Natural killer cell (primary cell): ENCODE results near the gene CHCHD1. TPM values are rescaled to one million over a fixed set of nuclear protein-coding genes. Genes with fewer than 3 reads are reported as not detected.

Experiments
- ATAC-seq, 3 donors: fragments of 150-1000 bp in 2 of 3; fragments of 200-7000 bp in 1 of 3; cut with Tn5 transposase; 1 replicate in 1 of 3; 2 replicates in 2 of 3; pipeline ENCODE4 v1.10.0; 2021; ENCODE audit warnings: mild to moderate bottlenecking in 2 of 3, moderate library complexity in 2 of 3
- DNase-seq, 2 donors: peaks; one replicate each; pipeline versions ENCODE4 v3.0.0 to v3.0.0-alpha.2; 2013 to 2021; ENCODE audit warnings: mixed read lengths in 1 of 2
- H3K27ac ChIP-seq: one replicate; pipeline ENCODE4 v1.5.1; 2013; ENCODE audit warnings: mild to moderate bottlenecking, low read length
- H3K27me3 ChIP-seq: one replicate; pipeline ENCODE4 v1.6.1; 2013; ENCODE audit warnings: low read length; ENCODE audit not compliant: control insufficient read depth, insufficient read depth
- H3K36me3 ChIP-seq: one replicate; pipeline ENCODE4 v1.6.1; 2013; ENCODE audit warnings: low read length; ENCODE audit not compliant: control insufficient read depth, insufficient read depth
- H3K4me1 ChIP-seq: one replicate; pipeline ENCODE4 v1.6.1; 2013; ENCODE audit warnings: low read length; ENCODE audit not compliant: control insufficient read depth, insufficient read depth
- H3K4me3 ChIP-seq: one replicate; pipeline ENCODE4 v1.5.1; 2013; ENCODE audit warnings: low read length
- H3K9me3 ChIP-seq: one replicate; pipeline ENCODE4 v1.6.1; 2013; ENCODE audit warnings: low read length; ENCODE audit not compliant: control insufficient read depth, insufficient read depth
- H3K27ac Mint-ChIP-seq, 2 donors: one replicate each; pipeline ENCODE4 v1.8.0; 2022; ENCODE audit warnings: mild to moderate bottlenecking in 2 of 2, mixed read lengths in 2 of 2, moderate library complexity in 1 of 2
- H3K27me3 Mint-ChIP-seq, 2 donors: one replicate each; pipeline ENCODE4 v1.8.0; 2022; ENCODE audit warnings: low read depth in 2 of 2, mixed read lengths in 2 of 2
- H3K36me3 Mint-ChIP-seq: one replicate; pipeline ENCODE4 v1.8.0; 2022; ENCODE audit warnings: mixed read lengths
- H3K4me1 Mint-ChIP-seq, 2 donors: one replicate each; pipeline ENCODE4 v1.8.0; 2022; ENCODE audit warnings: mixed read lengths in 2 of 2
- H3K4me3 Mint-ChIP-seq: one replicate; pipeline ENCODE4 v1.8.0; 2022; ENCODE audit warnings: mild to moderate bottlenecking, moderate library complexity, mixed read lengths
- H3K9me3 Mint-ChIP-seq, 2 donors: one replicate each; pipeline ENCODE4 v1.8.0; 2022; ENCODE audit warnings: mixed read lengths in 2 of 2
- WGBS: methylation state at CpG from one replicate; pipeline ENCODE4 v1.1.7; 2013; ENCODE audit warnings: missing lambda C conversion rate; ENCODE audit not compliant: insufficient coverage; 5-methylcytosine and 5-hydroxymethylcytosine counted together
- intact Hi-C: fragments of 100-400 bp; cut with micrococcal nuclease; formaldehyde crosslinking; loops from one replicate; pipeline ENCODE4 v1.14.2; 2022
- total RNA-seq, 4 donors: library from RNA; stranded (reverse); fragments of 120-200 nt in 1 of 4; gene quantifications; one replicate each; pipeline versions ENCODE4 v1.2.3 to v1.2.4, GENCODE V29; 2013 to 2022
- TF ChIP-seq, protein P1 (sequence below): fragments of 200-600 bp; IDR thresholded peaks from one replicate; pipeline ENCODE4 v1.8.0; 2022; ENCODE audit warnings: antibody characterized with exemption

The CHCHD1 gene
- total RNA-seq, 3 donors from 2014 or later (not counting 1 experiment from before 2014, with no cell fraction given), result 5.2 to 7.0 (median 5.9) TPM

DNA sequence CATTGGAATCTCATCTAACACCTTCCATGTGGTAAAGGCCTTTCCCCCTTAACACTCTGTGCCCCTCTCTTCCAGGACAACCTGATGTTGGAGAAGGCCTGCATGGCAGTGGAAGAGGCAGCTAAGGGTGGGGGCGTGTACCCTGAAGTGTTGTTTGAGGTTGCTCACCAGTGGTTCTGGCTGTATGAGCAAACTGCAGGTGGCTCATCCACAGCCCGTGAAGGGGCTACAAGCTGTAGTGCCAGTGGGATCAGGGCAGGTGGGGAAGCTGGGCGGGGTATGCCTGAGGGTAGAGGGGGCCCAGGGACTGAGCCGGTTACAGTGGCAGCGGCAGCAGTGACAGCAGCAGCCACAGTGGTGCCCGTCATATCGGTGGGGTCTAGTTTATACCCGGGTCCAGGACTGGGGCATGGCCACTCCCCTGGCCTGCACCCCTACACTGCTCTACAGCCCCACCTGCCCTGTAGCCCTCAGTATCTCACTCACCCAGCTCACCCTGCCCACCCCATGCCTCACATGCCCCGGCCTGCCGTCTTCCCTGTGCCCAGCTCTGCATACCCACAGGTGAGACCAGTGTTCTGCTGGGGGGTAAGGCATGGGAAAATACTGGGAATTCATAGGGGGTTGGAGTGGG lies 17.2 kb downstream of the CHCHD1 start:
- peaks cover 11% of the 10 kb centered on the region for H3K36me3 Mint-ChIP-seq

DNA sequence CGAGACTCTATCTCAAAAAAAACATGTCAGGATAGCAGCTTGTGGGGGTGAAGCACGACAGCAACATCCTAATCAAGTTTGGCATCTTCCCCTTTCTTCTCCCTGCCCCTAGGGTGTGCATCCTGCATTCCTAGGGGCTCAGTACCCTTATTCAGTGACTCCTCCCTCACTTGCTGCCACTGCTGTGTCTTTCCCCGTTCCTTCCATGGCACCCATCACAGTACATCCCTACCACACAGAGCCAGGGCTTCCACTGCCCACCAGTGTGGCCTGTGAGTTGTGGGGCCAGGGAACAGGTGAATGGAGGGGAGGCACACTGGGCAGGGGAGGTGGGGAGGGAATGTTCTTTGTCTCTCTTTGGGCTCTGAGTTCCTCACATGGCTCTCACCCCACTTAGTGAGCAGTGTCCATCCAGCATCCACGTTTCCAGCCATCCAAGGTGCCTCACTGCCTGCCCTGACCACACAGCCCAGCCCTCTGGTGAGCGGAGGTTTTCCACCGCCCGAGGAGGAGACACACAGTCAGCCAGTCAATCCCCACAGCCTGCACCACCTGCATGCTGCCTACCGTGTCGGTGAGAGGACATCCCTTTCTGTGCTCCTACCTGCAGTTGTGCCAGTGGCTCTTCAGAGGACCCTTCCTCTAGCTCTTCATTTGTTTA lies 18.2 kb downstream of the CHCHD1 start:
- TF ChIP-seq, protein P1, sequence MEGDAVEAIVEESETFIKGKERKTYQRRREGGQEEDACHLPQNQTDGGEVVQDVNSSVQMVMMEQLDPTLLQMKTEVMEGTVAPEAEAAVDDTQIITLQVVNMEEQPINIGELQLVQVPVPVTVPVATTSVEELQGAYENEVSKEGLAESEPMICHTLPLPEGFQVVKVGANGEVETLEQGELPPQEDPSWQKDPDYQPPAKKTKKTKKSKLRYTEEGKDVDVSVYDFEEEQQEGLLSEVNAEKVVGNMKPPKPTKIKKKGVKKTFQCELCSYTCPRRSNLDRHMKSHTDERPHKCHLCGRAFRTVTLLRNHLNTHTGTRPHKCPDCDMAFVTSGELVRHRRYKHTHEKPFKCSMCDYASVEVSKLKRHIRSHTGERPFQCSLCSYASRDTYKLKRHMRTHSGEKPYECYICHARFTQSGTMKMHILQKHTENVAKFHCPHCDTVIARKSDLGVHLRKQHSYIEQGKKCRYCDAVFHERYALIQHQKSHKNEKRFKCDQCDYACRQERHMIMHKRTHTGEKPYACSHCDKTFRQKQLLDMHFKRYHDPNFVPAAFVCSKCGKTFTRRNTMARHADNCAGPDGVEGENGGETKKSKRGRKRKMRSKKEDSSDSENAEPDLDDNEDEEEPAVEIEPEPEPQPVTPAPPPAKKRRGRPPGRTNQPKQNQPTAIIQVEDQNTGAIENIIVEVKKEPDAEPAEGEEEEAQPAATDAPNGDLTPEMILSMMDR, result no peak
- ATAC-seq (peak in 1 of 3 donors; percentile 12), DNase-seq (no peak)
- Histone ChIP-seq H3K9me3 (no peaks in the 10 kb centered on the region), H3K36me3 (peaks cover 89% of the 10 kb centered on the region), H3K4me3 (no peak overlapping the region), H3K4me1 (peaks cover 6% of the 10 kb centered on the region), H3K27ac (no peak overlapping the region), H3K27me3 (no peaks in the 10 kb centered on the region)
- Mint-ChIP-seq H3K9me3 (no peaks in the 10 kb centered on the region), H3K36me3 (peaks cover 11% of the 10 kb centered on the region), H3K27ac (no peak overlapping the region), H3K27me3 (no peaks in the 10 kb centered on the region), H3K4me1 (peaks cover 0 to 13% of the 10 kb centered on the region in 2 donors), H3K4me3 (no peak overlapping the region)
- 93% methylated on average over 9 of the region's 9 CpGs for WGBS
- intact Hi-C loops, result no loop called here

More for the DNA sequence above, 17.2 kb downstream of the CHCHD1 start:
- Histone ChIP-seq H3K36me3 (peaks cover 92% of the 10 kb centered on the region), H3K27me3 (no peaks in the 10 kb centered on the region), H3K9me3 (no peaks in the 10 kb centered on the region), H3K4me3 (no peak overlapping the region), H3K27ac (no peak overlapping the region), H3K4me1 (peaks cover 6% of the 10 kb centered on the region)
- Mint-ChIP-seq H3K27me3 (no peaks in the 10 kb centered on the region), H3K4me3 (no peak overlapping the region), H3K27ac (peak overlapping the region in 1 of 2 donors; percentile 51), H3K4me1 (peaks cover 0 to 13% of the 10 kb centered on the region in 2 donors), H3K9me3 (no peaks in the 10 kb centered on the region)
- DNase-seq (no peak), ATAC-seq (peak in 1 of 3 donors; percentile 11)
- WGBS, result 91% methylated on average over 9 of the region's 10 CpGs
- TF ChIP-seq, protein P1, result no peak
- intact Hi-C loops, result no loop called here

DNA sequence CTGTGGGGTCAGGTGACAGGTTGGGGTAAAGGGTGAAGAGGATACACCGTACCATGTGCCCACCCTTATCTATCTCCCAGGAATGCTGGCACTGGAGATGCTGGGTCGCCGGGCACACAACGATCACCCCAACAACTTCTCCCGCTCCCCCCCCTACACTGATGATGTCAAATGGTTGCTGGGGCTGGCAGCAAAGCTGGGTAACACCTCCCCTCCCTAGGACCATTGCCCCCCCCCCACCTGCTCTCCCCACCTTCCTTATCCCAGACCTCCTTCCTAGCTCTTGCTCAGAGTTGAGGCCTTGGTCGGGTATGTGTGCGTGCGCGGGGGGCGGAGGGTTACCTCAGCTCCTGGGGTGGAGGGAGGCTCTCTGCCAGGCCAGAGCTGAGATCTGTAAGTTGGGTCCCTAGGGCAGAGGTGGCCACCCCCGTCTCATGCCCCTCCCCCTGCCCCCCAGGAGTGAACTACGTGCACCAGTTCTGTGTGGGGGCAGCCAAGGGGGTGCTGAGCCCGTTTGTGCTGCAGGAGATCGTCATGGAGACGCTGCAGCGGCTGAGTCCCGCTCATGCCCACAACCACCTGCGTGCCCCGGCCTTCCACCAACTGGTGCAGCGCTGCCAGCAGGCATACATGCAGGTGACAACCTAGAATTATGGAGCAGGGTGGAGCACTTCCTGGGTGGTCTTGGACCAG lies 18.9 kb downstream of the CHCHD1 start:
- Mint-ChIP-seq H3K4me1 (peaks cover 0 to 14% of the 10 kb centered on the region in 2 donors), H3K27me3 (no peaks in the 10 kb centered on the region), H3K27ac (no peak overlapping the region), H3K4me3 (no peak overlapping the region), H3K36me3 (peaks cover 11% of the 10 kb centered on the region), H3K9me3 (no peaks in the 10 kb centered on the region)
- Histone ChIP-seq H3K27ac (no peak overlapping the region), H3K27me3 (no peaks in the 10 kb centered on the region), H3K4me1 (peaks cover 6% of the 10 kb centered on the region), H3K9me3 (no peaks in the 10 kb centered on the region), H3K36me3 (peaks cover 86% of the 10 kb centered on the region), H3K4me3 (no peak overlapping the region)
- peak in 2 of 3 donors; percentile 3 to 15 for ATAC-seq
- 88% methylated on average over 15 of the region's 20 CpGs for WGBS
- DNase-seq, result no peak
- TF ChIP-seq, protein P1, result no peak
- intact Hi-C loops, result no loop called here
